GM12878 (cell line): Measurements from ENCODE around the gene CCNT2. TPM values are rescaled to one million over a fixed set of nuclear protein-coding genes. Genes with fewer than 3 reads are reported as not detected.

Experiments
- ATAC-seq: fragments of 200-7000 bp; cut with Tn5 transposase; 3 replicates; pipeline ENCODE4 v1.9.1; 2020; ENCODE audit warnings: mild to moderate bottlenecking, moderate library complexity
- BruUV-seq: library from RNA; stranded (reverse); fragments of 400-500 nt; replicated peaks from 2 replicates; lab custom pipeline; 2021; lab: Mats Ljungman, UMichigan
- CTCF ChIA-PET: fragments of 300-600 bp; sonication (Branson Sonifier 250); formaldehyde crosslinking; extraction: SDS; loops from one replicate; lab custom pipeline; 2021; ENCODE audit warnings: inconsistent platforms; lab: Yijun Ruan, JAX
- POLR2A ChIA-PET: fragments of 350-600 bp; formaldehyde crosslinking; extraction: SDS; loops from one replicate; lab custom pipeline; 2021; ENCODE audit warnings: inconsistent platforms; lab: Charles Lee
- RAD21 ChIA-PET: fragments of 300-600 bp; sonication (Branson Sonifier 250); formaldehyde crosslinking; loops from one replicate; lab custom pipeline; 2023; ENCODE audit warnings: antibody characterized with exemption; ENCODE audit not compliant: unreplicated experiment; lab: Charles Lee
- SMC1A ChIA-PET: fragments of 300-600 bp; sonication (Branson Sonifier 250); formaldehyde crosslinking; loops from one replicate; lab custom pipeline; 2023; ENCODE audit not compliant: unreplicated experiment, uncharacterized antibody; lab: Charles Lee
- DNase-seq: peaks from one replicate; pipeline ENCODE4 v3.0.0-alpha.2; 2011; ENCODE audit warnings: low read depth, low spot score
- FAIRE-seq: peaks from 3 replicates; lab custom pipeline; 2011; peaks lifted over from hg19 to GRCh38; lab: Jason Lieb, UNC
- H2AFZ ChIP-seq: 2 replicates; pipeline ENCODE4 v1.6.0; 2011; ENCODE audit warnings: low read depth, low read length, control low read depth; ENCODE audit not compliant: control insufficient read depth
- H3K27ac ChIP-seq: 2 replicates; pipeline ENCODE4 v1.5.1; 2011; ENCODE audit warnings: control low read depth; ENCODE audit not compliant: control insufficient read depth, insufficient read depth
- H3K27me3 ChIP-seq, 2 experiments: replicated peaks in 1 of 2; 2 replicates each; pipeline versions ENCODE4 v1.6.0 to v1.6.1; 2011; ENCODE audit warnings: low read length in 1 of 2; ENCODE audit not compliant: control insufficient read depth in 2 of 2, insufficient read depth in 2 of 2
- H3K36me3 ChIP-seq, 2 experiments: 2 replicates each; pipeline ENCODE4 v1.5.1; 2011; ENCODE audit warnings: low read length in 1 of 2; ENCODE audit not compliant: control insufficient read depth in 2 of 2, insufficient read depth in 2 of 2
- H3K4me1 ChIP-seq: 2 replicates; pipeline ENCODE4 v1.6.1; 2011; ENCODE audit warnings: mild to moderate bottlenecking, low read length, moderate library complexity, mixed read lengths; ENCODE audit not compliant: control insufficient read depth, insufficient read depth
- H3K4me2 ChIP-seq: 2 replicates; pipeline ENCODE4 v1.6.0; 2011; ENCODE audit warnings: control low read depth; ENCODE audit not compliant: control insufficient read depth, insufficient read depth
- H3K4me3 ChIP-seq: fragments of 200-600 bp; sonication (generic); 2 replicates; pipeline ENCODE4 v1.5.1; 2016
- H3K79me2 ChIP-seq: 2 replicates; pipeline ENCODE4 v1.6.0; 2011; ENCODE audit warnings: low read length; ENCODE audit not compliant: control insufficient read depth, insufficient read depth
- H3K9ac ChIP-seq: 2 replicates; pipeline ENCODE4 v1.8.0; 2011; ENCODE audit warnings: low read length, control low read depth, mixed read lengths; ENCODE audit not compliant: control insufficient read depth, insufficient read depth
- H3K9me3 ChIP-seq: replicated peaks from 3 replicates; pipeline ENCODE4 v1.5.1; 2011; ENCODE audit warnings: mild to moderate bottlenecking, low read length; ENCODE audit not compliant: control insufficient read depth, insufficient read depth
- H4K20me1 ChIP-seq: 2 replicates; pipeline ENCODE4 v1.6.0; 2011; ENCODE audit not compliant: control insufficient read depth, insufficient read depth
- CBX3 ChIP-seq: fragments of 200-600 bp; sonication (generic); IDR thresholded peaks from 2 replicates; pipeline ENCODE4 v1.6.1; 2016; ENCODE audit warnings: low read depth, borderline replicate concordance
- CHD1 ChIP-seq: IDR thresholded peaks from 2 replicates; pipeline ENCODE4 v1.6.1; 2012; ENCODE audit warnings: low read depth, low read length, improper control_type of control experiment
- IKZF2 ChIP-seq, 2 experiments: fragments of 450-650 bp; IDR thresholded peaks; 2 replicates each; pipeline ENCODE4 v1.6.1; 2017; ENCODE audit warnings: mild to moderate bottlenecking in 2 of 2, moderate library complexity in 2 of 2
- JUNB ChIP-seq: IDR thresholded peaks from 2 replicates; pipeline ENCODE4 v1.6.1; 2016; ENCODE audit warnings: antibody characterized with exemption, mild to moderate bottlenecking
- JUND ChIP-seq: IDR thresholded peaks from 2 replicates; pipeline ENCODE4 v1.6.1; 2012; ENCODE audit warnings: low read depth, mild to moderate bottlenecking, low read length, improper control_type of control experiment, moderate library complexity
- MEF2A ChIP-seq: IDR thresholded peaks from 2 replicates; pipeline ENCODE4 v1.6.1; 2011; ENCODE audit warnings: low read depth, mild to moderate bottlenecking, low read length, moderate library complexity; ENCODE audit not compliant: insufficient read depth
- MXI1 ChIP-seq: fragments of 150-350 bp; IDR thresholded peaks from 2 replicates; pipeline ENCODE4 v1.6.1; 2011; ENCODE audit warnings: low read depth, mild to moderate bottlenecking, inconsistent platforms, low read length, improper control_type of control experiment
- NFIC ChIP-seq: IDR thresholded peaks from 2 replicates; pipeline ENCODE4 v1.6.1; 2012; ENCODE audit warnings: low read depth, mild to moderate bottlenecking, inconsistent platforms, low read length, moderate library complexity
- NR2C1 ChIP-seq: fragments of 450-650 bp; IDR thresholded peaks from 2 replicates; pipeline ENCODE4 v1.6.1; 2017; ENCODE audit warnings: antibody characterized with exemption, mild to moderate bottlenecking, moderate library complexity
- PAX5 ChIP-seq: IDR thresholded peaks from 2 replicates; pipeline ENCODE4 v1.6.1; 2011; ENCODE audit warnings: low read depth, low read length, borderline replicate concordance
- POLR2AphosphoS5 ChIP-seq: IDR thresholded peaks from 2 replicates; pipeline ENCODE4 v1.6.1; 2011; ENCODE audit warnings: mild to moderate bottlenecking, low read length, inconsistent platforms
- RAD21 ChIP-seq: IDR thresholded peaks from 2 replicates; pipeline ENCODE4 v1.6.1; 2011; ENCODE audit warnings: mild to moderate bottlenecking, low read depth, low read length, moderate library complexity; ENCODE audit not compliant: insufficient read depth
- SMAD5 ChIP-seq: IDR thresholded peaks from 2 replicates; pipeline ENCODE4 v1.6.1; 2016; ENCODE audit warnings: antibody characterized with exemption, low read depth
- SREBF2 ChIP-seq: IDR thresholded peaks from 2 replicates; pipeline ENCODE4 v1.6.1; 2012; ENCODE audit warnings: mild to moderate bottlenecking, low read length
- TBL1XR1 ChIP-seq: IDR thresholded peaks from 2 replicates; pipeline ENCODE4 v1.6.1; 2012; ENCODE audit warnings: low read depth, low read length, improper control_type of control experiment
- ZBED1 ChIP-seq: IDR thresholded peaks from 2 replicates; pipeline ENCODE4 v1.6.1; 2016; ENCODE audit warnings: borderline replicate concordance
- WGBS: methylation state at CpG from one replicate; pipeline ENCODE4 v1.1.6; 2016; ENCODE audit warnings: low lambda C conversion rate; ENCODE audit not compliant: insufficient replicate concordance, insufficient coverage; ENCODE audit errors: missing lambda C conversion rate; 5-methylcytosine and 5-hydroxymethylcytosine counted together
- in situ Hi-C: fragments of 300-500 bp; cut with MboI; formaldehyde crosslinking; loops from 9 replicates; pipeline ENCODE4 v1.14.3; 2018; ENCODE audit warnings: mixed read lengths
- intact Hi-C: fragments of 100-400 bp; cut with micrococcal nuclease; formaldehyde crosslinking; loops from one replicate; pipeline ENCODE4 v1.14.2; 2022; ENCODE audit not compliant: unreplicated experiment
- polyA plus RNA-seq, 11 experiments: library from polyadenylated mRNA; depleted of rRNA in 4 of 11; unstranded in 6 of 11; stranded (reverse) in 5 of 11; fragments of >200 nt; fragmentation: Nextera tagmentation in 4 of 11; fragmentation: Illumina TruSeq in 1 of 11; extraction: Ambion mirVana in 4 of 11; extraction: Trizol in 1 of 11; gene quantifications; 1 replicate in 1 of 11; 2 replicates in 10 of 11; pipeline versions ENCODE4 v1.2.1 to v1.2.3, GENCODE V29; 2011 to 2016; ENCODE audit warnings: inconsistent platforms in 2 of 11, missing spikeins in 2 of 11, low read depth in 1 of 11
- total RNA-seq, 4 experiments: library from RNA; depleted of rRNA in 3 of 4; stranded (reverse); fragments of >200 nt in 3 of 4; fragmentation: Illumina TruSeq in 1 of 4; extraction: Trizol in 1 of 4; gene quantifications; 2 replicates each; pipeline versions ENCODE4 v1.2.1 to v1.2.3, GENCODE V29; 2013 to 2021
- TF ChIP-seq, protein P1 (sequence below): fragments of 450-650 bp; conservative IDR thresholded peaks from 2 replicates; pipeline ENCODE4 v1.6.1; 2017; ENCODE audit warnings: mild to moderate bottlenecking, moderate library complexity
- TF ChIP-seq, protein P2 (sequence below): IDR thresholded peaks from 2 replicates; pipeline ENCODE4 v1.6.1; 2012; ENCODE audit warnings: mild to moderate bottlenecking, low read depth, low read length

CCNT2 gene
- total and polyA plus RNA-seq, 10 of the 15 experiments (the other 5 are each of a cell fraction or from before 2014, with no cell fraction given) = 6.0 to 25.6 (median 20.0) TPM

DNA sequence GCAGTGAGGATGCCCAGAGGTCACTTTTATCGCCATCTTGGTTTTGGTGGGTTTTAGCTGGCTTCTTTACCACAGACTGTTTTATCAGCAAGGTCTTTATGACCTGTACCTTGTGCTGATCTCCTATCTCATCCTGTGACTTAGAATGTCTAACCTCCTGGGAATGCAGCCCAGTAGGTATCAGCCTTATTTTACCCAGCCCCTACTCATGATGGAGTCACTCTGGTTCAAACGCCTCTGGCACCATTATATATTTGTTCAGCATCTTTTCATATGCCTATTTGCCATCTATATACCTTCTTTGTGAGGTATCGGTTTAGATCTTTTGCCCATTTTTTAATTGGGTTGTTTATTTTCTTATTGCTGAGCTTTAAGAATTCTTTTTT, 7.2 kb upstream of the CCNT2 start:
- POLR2A ChIA-PET = no interaction called here
- no peak overlapping the region for H3K27ac ChIP-seq
- CTCF ChIA-PET = no interaction called here
- H3K4me3 ChIP-seq = no peak overlapping the region
- H3K27me3 ChIP-seq = no peaks in the 10 kb centered on the region
- no peaks in the 10 kb centered on the region for H4K20me1 ChIP-seq
- RAD21 ChIA-PET = no interaction called here
- no peak overlapping the region for H2AFZ ChIP-seq
- FAIRE-seq (no peak), DNase-seq (no peak), ATAC-seq (no peak)
- no TSS peak for BruUV-seq
- H3K9ac ChIP-seq = no peak overlapping the region
- H3K79me2 ChIP-seq = no peaks in the 10 kb centered on the region
- no peaks in the 10 kb centered on the region for H3K36me3 ChIP-seq
- intact Hi-C loops = loop anchor here (10.0 kb wide), 1 partner anchor 797 kb away; no protein-coding TSS in a partner anchor
- SMC1A ChIA-PET = no interaction called here
- H3K4me1 ChIP-seq = no peaks in the 10 kb centered on the region
- no peaks in the 10 kb centered on the region; the same call in 1 of the 3 replicates for H3K9me3 ChIP-seq
- H3K4me2 ChIP-seq = no peak overlapping the region
- WGBS = 75% methylated on average over 3 of the region's 3 CpGs
- in situ Hi-C loops = loop anchor here (10.0 kb wide), 1 partner anchor 797 kb away; no protein-coding TSS in a partner anchor
- no peak for TF ChIP-seq TBL1XR1
- TF ChIP-seq, protein P1, sequence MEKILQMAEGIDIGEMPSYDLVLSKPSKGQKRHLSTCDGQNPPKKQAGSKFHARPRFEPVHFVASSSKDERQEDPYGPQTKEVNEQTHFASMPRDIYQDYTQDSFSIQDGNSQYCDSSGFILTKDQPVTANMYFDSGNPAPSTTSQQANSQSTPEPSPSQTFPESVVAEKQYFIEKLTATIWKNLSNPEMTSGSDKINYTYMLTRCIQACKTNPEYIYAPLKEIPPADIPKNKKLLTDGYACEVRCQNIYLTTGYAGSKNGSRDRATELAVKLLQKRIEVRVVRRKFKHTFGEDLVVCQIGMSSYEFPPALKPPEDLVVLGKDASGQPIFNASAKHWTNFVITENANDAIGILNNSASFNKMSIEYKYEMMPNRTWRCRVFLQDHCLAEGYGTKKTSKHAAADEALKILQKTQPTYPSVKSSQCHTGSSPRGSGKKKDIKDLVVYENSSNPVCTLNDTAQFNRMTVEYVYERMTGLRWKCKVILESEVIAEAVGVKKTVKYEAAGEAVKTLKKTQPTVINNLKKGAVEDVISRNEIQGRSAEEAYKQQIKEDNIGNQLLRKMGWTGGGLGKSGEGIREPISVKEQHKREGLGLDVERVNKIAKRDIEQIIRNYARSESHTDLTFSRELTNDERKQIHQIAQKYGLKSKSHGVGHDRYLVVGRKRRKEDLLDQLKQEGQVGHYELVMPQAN = no peak
- TF ChIP-seq, protein P2, sequence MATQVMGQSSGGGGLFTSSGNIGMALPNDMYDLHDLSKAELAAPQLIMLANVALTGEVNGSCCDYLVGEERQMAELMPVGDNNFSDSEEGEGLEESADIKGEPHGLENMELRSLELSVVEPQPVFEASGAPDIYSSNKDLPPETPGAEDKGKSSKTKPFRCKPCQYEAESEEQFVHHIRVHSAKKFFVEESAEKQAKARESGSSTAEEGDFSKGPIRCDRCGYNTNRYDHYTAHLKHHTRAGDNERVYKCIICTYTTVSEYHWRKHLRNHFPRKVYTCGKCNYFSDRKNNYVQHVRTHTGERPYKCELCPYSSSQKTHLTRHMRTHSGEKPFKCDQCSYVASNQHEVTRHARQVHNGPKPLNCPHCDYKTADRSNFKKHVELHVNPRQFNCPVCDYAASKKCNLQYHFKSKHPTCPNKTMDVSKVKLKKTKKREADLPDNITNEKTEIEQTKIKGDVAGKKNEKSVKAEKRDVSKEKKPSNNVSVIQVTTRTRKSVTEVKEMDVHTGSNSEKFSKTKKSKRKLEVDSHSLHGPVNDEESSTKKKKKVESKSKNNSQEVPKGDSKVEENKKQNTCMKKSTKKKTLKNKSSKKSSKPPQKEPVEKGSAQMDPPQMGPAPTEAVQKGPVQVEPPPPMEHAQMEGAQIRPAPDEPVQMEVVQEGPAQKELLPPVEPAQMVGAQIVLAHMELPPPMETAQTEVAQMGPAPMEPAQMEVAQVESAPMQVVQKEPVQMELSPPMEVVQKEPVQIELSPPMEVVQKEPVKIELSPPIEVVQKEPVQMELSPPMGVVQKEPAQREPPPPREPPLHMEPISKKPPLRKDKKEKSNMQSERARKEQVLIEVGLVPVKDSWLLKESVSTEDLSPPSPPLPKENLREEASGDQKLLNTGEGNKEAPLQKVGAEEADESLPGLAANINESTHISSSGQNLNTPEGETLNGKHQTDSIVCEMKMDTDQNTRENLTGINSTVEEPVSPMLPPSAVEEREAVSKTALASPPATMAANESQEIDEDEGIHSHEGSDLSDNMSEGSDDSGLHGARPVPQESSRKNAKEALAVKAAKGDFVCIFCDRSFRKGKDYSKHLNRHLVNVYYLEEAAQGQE = no peak
- TF ChIP-seq POLR2AphosphoS5 = no peak
- no peak for TF ChIP-seq MEF2A
- no peak for TF ChIP-seq CBX3
- TF ChIP-seq IKZF2 (IDR thresholded peaks at IDR 0.05) = no peak
- no peak for TF ChIP-seq JUND
- no peak for TF ChIP-seq SMAD5
- TF ChIP-seq PAX5 = no peak
- no peak for TF ChIP-seq MXI1
- no peak for TF ChIP-seq RAD21
- no peak for TF ChIP-seq JUNB
- TF ChIP-seq NFIC = no peak
- no peak for TF ChIP-seq CHD1
- TF ChIP-seq NR2C1 = no peak
- no peak for TF ChIP-seq ZBED1
- no peak for TF ChIP-seq SREBF2
